ENCODE results near the gene TCEA3.

The TCEA3 gene

GRCh38 chr1:23421343-23421742 is 3.2 kb downstream of the TCEA3 start:
- Histone ChIP-seq H3K27ac (ENCODE audit: low read length) (no peak overlapping the region), H3K9ac (ENCODE audit: low read length) (no peak overlapping the region), H3K4me2 (ENCODE audit: low read length) (no peak overlapping the region), H3K4me3 (ENCODE audit: low read length) (no peak overlapping the region), H3K9me3 (ENCODE audit: insufficient read depth, low read length) (no peaks in the 10 kb centered on the region), H2AFZ (ENCODE audit: low read depth, low read length) (no peak overlapping the region), H4K20me1 (ENCODE audit: insufficient read depth, low read length) (no peaks in the 10 kb centered on the region), H3K79me2 (ENCODE audit: low read length) (no peaks in the 10 kb centered on the region), H3K27me3 (ENCODE audit: low read depth, low read length) (0 out of 2 replicates have a peak, but pooled peaks cover 4% of the 10 kb centered on the region), H3K36me3 (replicated peaks; ENCODE audit: low read depth, low read length) (no peaks in the 10 kb centered on the region), H3K4me1 (ENCODE audit: low read length) (no peaks in the 10 kb centered on the region)
- TF ChIP-seq EZH2phosphoT487 (IDR thresholded peaks at IDR 0.05; ENCODE audit: low read depth) (no peak), CTCF (IDR thresholded peaks at IDR 0.05; ENCODE audit: low read depth, low read length) (no peak)

GRCh38 chr1:23420778-23421177 is 3.8 kb downstream of the TCEA3 start:
- Histone ChIP-seq H3K4me2 (ENCODE audit: low read length) (no peak overlapping the region), H3K27ac (ENCODE audit: low read length) (no peak overlapping the region), H3K36me3 (replicated peaks; ENCODE audit: low read depth, low read length) (no peaks in the 10 kb centered on the region), H3K27me3 (ENCODE audit: low read depth, low read length) (0 out of 2 replicates have a peak, but pooled peaks cover 4% of the 10 kb centered on the region), H3K4me1 (ENCODE audit: low read length) (no peaks in the 10 kb centered on the region), H3K9ac (ENCODE audit: low read length) (no peak overlapping the region), H2AFZ (ENCODE audit: low read depth, low read length) (no peak overlapping the region), H3K4me3 (ENCODE audit: low read length) (no peak overlapping the region), H3K9me3 (ENCODE audit: insufficient read depth, low read length) (no peaks in the 10 kb centered on the region), H4K20me1 (ENCODE audit: insufficient read depth, low read length) (no peaks in the 10 kb centered on the region), H3K79me2 (ENCODE audit: low read length) (no peaks in the 10 kb centered on the region)
- TF ChIP-seq EZH2phosphoT487 (IDR thresholded peaks at IDR 0.05; ENCODE audit: low read depth), result no peak
- TF ChIP-seq CTCF (IDR thresholded peaks at IDR 0.05; ENCODE audit: low read depth, low read length), result no peak

GRCh38 chr1:23419180-23419579 is 5.4 kb downstream of the TCEA3 start:
- Histone ChIP-seq H3K9me3 (ENCODE audit: insufficient read depth, low read length) (no peaks in the 10 kb centered on the region), H2AFZ (ENCODE audit: low read depth, low read length) (no peak overlapping the region), H3K9ac (ENCODE audit: low read length) (no peak overlapping the region), H3K27me3 (ENCODE audit: low read depth, low read length) (0 out of 2 replicates have a peak, but pooled peaks cover 4% of the 10 kb centered on the region), H4K20me1 (ENCODE audit: insufficient read depth, low read length) (no peaks in the 10 kb centered on the region), H3K27ac (ENCODE audit: low read length) (no peak overlapping the region), H3K4me3 (ENCODE audit: low read length) (no peak overlapping the region), H3K4me2 (ENCODE audit: low read length) (no peak overlapping the region), H3K36me3 (replicated peaks; ENCODE audit: low read depth, low read length) (no peaks in the 10 kb centered on the region), H3K4me1 (ENCODE audit: low read length) (no peaks in the 10 kb centered on the region), H3K79me2 (ENCODE audit: low read length) (no peaks in the 10 kb centered on the region)
- TF ChIP-seq CTCF (IDR thresholded peaks at IDR 0.05; ENCODE audit: low read depth, low read length) (no peak), EZH2phosphoT487 (IDR thresholded peaks at IDR 0.05; ENCODE audit: low read depth) (no peak)

DNA sequence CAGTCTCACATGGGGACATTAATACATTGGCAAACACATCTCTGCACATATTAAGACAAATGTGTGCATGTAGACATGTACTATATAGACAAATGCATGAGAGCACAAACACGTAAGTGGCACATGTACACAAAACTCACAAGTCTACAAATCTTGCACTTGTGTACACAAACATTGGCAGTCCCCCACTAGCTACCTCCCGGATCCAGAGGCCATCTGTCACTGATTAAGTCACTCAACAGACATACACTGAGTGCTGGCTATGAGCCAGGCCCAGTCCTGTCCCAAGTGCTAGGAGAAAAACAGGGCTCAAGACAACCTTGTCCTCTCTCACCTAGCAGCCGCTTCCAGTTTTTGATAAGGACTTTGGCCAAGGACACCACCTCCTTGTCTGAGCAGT is 7.0 kb downstream of the TCEA3 start:
- H4K20me1 ChIP-seq (ENCODE audit: insufficient read depth, low read length), result no peaks in the 10 kb centered on the region
- H3K4me3 ChIP-seq (ENCODE audit: low read length), result no peak overlapping the region
- H3K9me3 ChIP-seq (ENCODE audit: insufficient read depth, low read length), result no peaks in the 10 kb centered on the region
- no peak overlapping the region for H3K9ac ChIP-seq (ENCODE audit: low read length)
- H3K27me3 ChIP-seq (ENCODE audit: low read depth, low read length), result 0 out of 2 replicates have a peak, but pooled peaks cover 4% of the 10 kb centered on the region
- H3K4me1 ChIP-seq (ENCODE audit: low read length), result no peaks in the 10 kb centered on the region
- TF ChIP-seq CTCF (IDR thresholded peaks at IDR 0.05; ENCODE audit: low read depth, low read length) (no peak), EZH2phosphoT487 (IDR thresholded peaks at IDR 0.05; ENCODE audit: low read depth) (no peak)
- no peak overlapping the region for H2AFZ ChIP-seq (ENCODE audit: low read depth, low read length)
- H3K36me3 ChIP-seq (replicated peaks; ENCODE audit: low read depth, low read length), result no peaks in the 10 kb centered on the region
- H3K4me2 ChIP-seq (ENCODE audit: low read length), result no peak overlapping the region
- H3K27ac ChIP-seq (ENCODE audit: low read length), result no peak overlapping the region
- no peaks in the 10 kb centered on the region for H3K79me2 ChIP-seq (ENCODE audit: low read length)
